ENCODE measurements around the gene NFE2L2. TPM values are rescaled to one million over a fixed set of nuclear protein-coding genes. Genes with fewer than 3 reads are reported as not detected.

The NFE2L2 gene
- total and polyA plus RNA-seq, 5 donors from 2014 or later, result 44.5 to 121 (median 60.4) TPM

DNA sequence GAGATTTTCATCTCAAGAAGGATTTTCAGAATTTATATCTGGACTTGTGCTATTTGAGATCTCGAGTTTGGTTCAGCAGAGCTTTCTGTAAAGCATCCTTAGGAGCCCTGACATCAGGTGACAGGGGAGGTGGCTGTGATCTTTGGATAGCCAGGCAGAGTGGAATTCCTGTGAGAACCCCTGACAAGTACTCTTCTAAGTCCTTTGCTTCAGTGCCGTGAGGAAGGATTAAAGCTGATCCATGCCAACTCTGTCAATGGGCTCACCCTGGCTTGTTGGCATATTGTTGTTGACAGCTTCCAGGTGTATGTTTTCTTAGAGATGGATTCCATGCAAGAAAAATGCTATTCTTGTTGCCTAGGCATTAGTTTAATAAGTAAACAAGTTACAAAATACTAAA is 38.0 kb upstream of the NFE2L2 start:
- H3K27ac Mint-ChIP-seq, result peak overlapping the region in 1 of 3 donors; percentile 83
- Histone ChIP-seq H3K27me3 (ENCODE audit: control insufficient read depth, insufficient read depth, low read length) (no peaks in the 10 kb centered on the region), H3K4me3 (ENCODE audit: low read depth, low read length) (no peak overlapping the region), H3K9me3 (ENCODE audit: control insufficient read depth in 2 of 2, low read length in 2 of 2) (no peaks in the 10 kb centered on the region), H3K27ac (ENCODE audit: insufficient read depth, low read length, poor library complexity, severe bottlenecking) (no peak overlapping the region), H3K4me1 (ENCODE audit: control insufficient read depth, insufficient read depth, low read length, poor library complexity, severe bottlenecking) (no peaks in the 10 kb centered on the region), H3K36me3 (ENCODE audit: control insufficient read depth, insufficient read depth, low read length) (no peaks in the 10 kb centered on the region)
- H3K4me1 Mint-ChIP-seq, result peaks cover 0 to 8% (median 3%) of the 10 kb centered on the region in 4 donors
- ATAC-seq (ENCODE audit: low read depth in 2 of 2) (no peak), DNase-seq (no peak)
- peaks cover 0 to 3% (median 0%) of the 10 kb centered on the region in 7 donors for H3K9me3 Mint-ChIP-seq
- H3K4me3 Mint-ChIP-seq, result no peak overlapping the region
- H3K36me3 Mint-ChIP-seq, result peaks cover 9% of the 10 kb centered on the region
- no peaks in the 10 kb centered on the region for H3K27me3 Mint-ChIP-seq

DNA sequence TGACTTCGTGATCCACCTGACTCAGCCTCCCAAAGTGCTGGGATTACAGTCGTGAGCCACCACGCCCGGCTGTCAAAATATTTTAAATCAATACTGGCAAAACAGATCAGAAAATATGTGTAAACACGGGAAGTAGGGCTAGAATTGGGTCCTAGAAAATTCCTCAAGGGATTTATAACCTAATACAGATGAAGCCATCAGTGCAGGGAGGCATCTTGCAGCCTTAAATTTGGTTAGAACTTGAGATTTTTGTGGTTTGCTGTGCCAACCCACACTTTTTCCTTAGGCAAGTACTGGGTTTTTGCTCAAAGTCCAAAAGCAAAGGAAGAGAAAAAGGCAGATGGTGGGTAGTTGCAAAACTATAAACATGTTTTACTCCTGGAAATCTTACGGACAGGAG is 33.7 kb upstream of the NFE2L2 start:
- ATAC-seq (ENCODE audit: low read depth in 2 of 2), result no peak
- Mint-ChIP-seq H3K27ac (no peak overlapping the region), H3K27me3 (no peaks in the 10 kb centered on the region), H3K9me3 (peaks cover 0 to 3% (median 0%) of the 10 kb centered on the region in 7 donors), H3K4me3 (no peak overlapping the region), H3K4me1 (peaks cover 0 to 10% (median 7%) of the 10 kb centered on the region in 4 donors), H3K36me3 (peaks cover 5% of the 10 kb centered on the region)
- H3K4me3 ChIP-seq (ENCODE audit: low read depth, low read length), result no peak overlapping the region
- no peak for DNase-seq
- no peaks in the 10 kb centered on the region for H3K27me3 ChIP-seq (ENCODE audit: control insufficient read depth, insufficient read depth, low read length)
- no peaks in the 10 kb centered on the region for H3K9me3 ChIP-seq (ENCODE audit: control insufficient read depth in 2 of 2, low read length in 2 of 2)
- no peaks in the 10 kb centered on the region for H3K36me3 ChIP-seq (ENCODE audit: control insufficient read depth, insufficient read depth, low read length)
- H3K4me1 ChIP-seq (ENCODE audit: control insufficient read depth, insufficient read depth, low read length, poor library complexity, severe bottlenecking), result no peaks in the 10 kb centered on the region
- no peak overlapping the region for H3K27ac ChIP-seq (ENCODE audit: insufficient read depth, low read length, poor library complexity, severe bottlenecking)

DNA sequence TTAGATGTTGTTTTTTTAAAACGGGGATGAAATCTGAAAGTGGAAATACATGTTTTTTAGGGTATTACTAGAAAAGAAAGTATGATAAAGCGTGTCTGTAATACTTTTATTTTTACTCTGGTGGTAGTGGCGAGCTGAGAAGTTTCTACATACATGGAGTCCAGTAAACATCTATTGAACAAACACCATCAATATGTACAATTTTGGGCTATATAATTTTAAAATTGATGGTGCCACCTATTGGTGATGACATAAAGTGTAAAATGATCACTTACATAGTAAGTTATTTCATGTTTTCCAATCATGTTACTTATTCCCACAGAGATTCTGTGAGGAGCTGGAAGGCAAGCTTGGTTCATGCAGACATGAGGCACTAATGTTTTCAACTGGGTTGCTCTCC is 31.5 kb upstream of the NFE2L2 start:
- no peaks in the 10 kb centered on the region for H3K9me3 ChIP-seq (ENCODE audit: control insufficient read depth in 2 of 2, low read length in 2 of 2)
- H3K36me3 ChIP-seq (ENCODE audit: control insufficient read depth, insufficient read depth, low read length), result no peaks in the 10 kb centered on the region
- H3K36me3 Mint-ChIP-seq, result no peaks in the 10 kb centered on the region
- H3K9me3 Mint-ChIP-seq, result peaks cover 0 to 3% (median 0%) of the 10 kb centered on the region in 7 donors
- H3K4me3 ChIP-seq (ENCODE audit: low read depth, low read length), result no peak overlapping the region
- H3K27ac Mint-ChIP-seq, result peak overlapping the region in 1 of 3 donors; percentile 49
- ATAC-seq (ENCODE audit: low read depth in 2 of 2), result peak; percentile 50 to 58
- H3K4me1 ChIP-seq (ENCODE audit: control insufficient read depth, insufficient read depth, low read length, poor library complexity, severe bottlenecking), result no peaks in the 10 kb centered on the region
- no peak overlapping the region for H3K4me3 Mint-ChIP-seq
- DNase-seq, result peak in 2 of 3 donors; percentile 51 to 70
- H3K4me1 Mint-ChIP-seq, result peaks cover 0 to 12% (median 9%) of the 10 kb centered on the region in 4 donors
- H3K27ac ChIP-seq (ENCODE audit: insufficient read depth, low read length, poor library complexity, severe bottlenecking), result no peak overlapping the region
- no peaks in the 10 kb centered on the region for H3K27me3 ChIP-seq (ENCODE audit: control insufficient read depth, insufficient read depth, low read length)
- H3K27me3 Mint-ChIP-seq, result no peaks in the 10 kb centered on the region

DNA sequence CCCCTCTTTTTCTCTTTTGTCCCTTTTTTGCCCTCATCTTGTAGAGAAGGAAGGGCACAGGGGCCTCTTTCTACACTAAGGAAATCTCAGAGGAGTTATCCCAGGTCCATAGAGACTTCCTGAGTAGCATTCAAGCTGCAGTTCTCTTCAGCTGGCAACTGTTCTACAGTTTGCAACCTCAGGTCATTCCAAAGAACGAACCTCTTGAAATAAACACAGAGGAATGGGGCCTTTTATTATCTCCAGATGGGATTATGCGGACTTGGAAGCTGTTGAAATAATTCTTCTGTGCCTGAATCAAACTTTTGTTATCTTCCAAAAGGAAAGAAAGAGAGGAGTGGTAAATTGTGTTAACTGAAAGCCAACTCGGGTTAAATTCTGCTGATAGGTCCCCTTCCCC is 31.0 kb upstream of the NFE2L2 start:
- H3K36me3 Mint-ChIP-seq, result no peaks in the 10 kb centered on the region
- no peak overlapping the region for H3K27ac ChIP-seq (ENCODE audit: insufficient read depth, low read length, poor library complexity, severe bottlenecking)
- H3K27ac Mint-ChIP-seq, result peak overlapping the region in 1 of 3 donors; percentile 26
- peaks cover 0 to 2% (median 0%) of the 10 kb centered on the region in 7 donors for H3K9me3 Mint-ChIP-seq
- H3K36me3 ChIP-seq (ENCODE audit: control insufficient read depth, insufficient read depth, low read length), result no peaks in the 10 kb centered on the region
- H3K4me1 ChIP-seq (ENCODE audit: control insufficient read depth, insufficient read depth, low read length, poor library complexity, severe bottlenecking), result peaks cover 3% of the 10 kb centered on the region
- H3K4me1 Mint-ChIP-seq, result peaks cover 5 to 15% (median 9%) of the 10 kb centered on the region in 4 donors
- no peaks in the 10 kb centered on the region for H3K27me3 ChIP-seq (ENCODE audit: control insufficient read depth, insufficient read depth, low read length)
- H3K4me3 Mint-ChIP-seq, result no peak overlapping the region
- ATAC-seq (ENCODE audit: low read depth in 2 of 2) (no peak), DNase-seq (no peak)
- no peaks in the 10 kb centered on the region for H3K27me3 Mint-ChIP-seq
- H3K4me3 ChIP-seq (ENCODE audit: low read depth, low read length), result no peak overlapping the region
- no peaks in the 10 kb centered on the region for H3K9me3 ChIP-seq (ENCODE audit: control insufficient read depth in 2 of 2, low read length in 2 of 2)

DNA sequence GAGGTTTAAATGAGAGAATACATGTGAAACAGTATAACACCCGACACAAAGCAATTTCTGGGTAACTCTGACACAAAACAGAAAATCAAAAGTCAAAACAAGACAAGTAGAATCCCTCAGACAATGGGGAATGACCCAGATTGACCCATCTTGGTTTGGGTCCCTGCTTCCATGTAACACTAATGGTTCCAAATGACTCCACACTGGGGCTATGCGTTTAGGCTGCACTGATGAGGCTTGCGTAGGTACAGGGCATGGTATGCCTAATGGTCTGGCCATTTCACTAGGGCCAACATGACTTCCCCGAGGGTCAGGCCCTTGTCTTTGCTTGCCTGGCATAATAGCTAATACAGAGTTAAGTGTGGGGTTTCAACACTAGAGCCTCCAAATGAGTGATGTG is 27.2 kb upstream of the NFE2L2 start:
- ATAC-seq (ENCODE audit: low read depth in 2 of 2) (no peak), DNase-seq (no peak)
- Mint-ChIP-seq H3K27me3 (no peaks in the 10 kb centered on the region), H3K4me3 (no peak overlapping the region), H3K36me3 (peaks cover 6% of the 10 kb centered on the region), H3K4me1 (peaks cover 6 to 28% (median 17%) of the 10 kb centered on the region in 4 donors), H3K9me3 (no peaks in the 10 kb centered on the region), H3K27ac (peak overlapping the region in 1 of 3 donors; percentile 25)
- H3K4me3 ChIP-seq (ENCODE audit: low read depth, low read length), result no peak overlapping the region
- H3K36me3 ChIP-seq (ENCODE audit: control insufficient read depth, insufficient read depth, low read length), result no peaks in the 10 kb centered on the region
- no peak overlapping the region for H3K27ac ChIP-seq (ENCODE audit: insufficient read depth, low read length, poor library complexity, severe bottlenecking)
- H3K27me3 ChIP-seq (ENCODE audit: control insufficient read depth, insufficient read depth, low read length), result no peaks in the 10 kb centered on the region
- peaks cover 8% of the 10 kb centered on the region for H3K4me1 ChIP-seq (ENCODE audit: control insufficient read depth, insufficient read depth, low read length, poor library complexity, severe bottlenecking)
- no peaks in the 10 kb centered on the region for H3K9me3 ChIP-seq (ENCODE audit: control insufficient read depth in 2 of 2, low read length in 2 of 2)

DNA sequence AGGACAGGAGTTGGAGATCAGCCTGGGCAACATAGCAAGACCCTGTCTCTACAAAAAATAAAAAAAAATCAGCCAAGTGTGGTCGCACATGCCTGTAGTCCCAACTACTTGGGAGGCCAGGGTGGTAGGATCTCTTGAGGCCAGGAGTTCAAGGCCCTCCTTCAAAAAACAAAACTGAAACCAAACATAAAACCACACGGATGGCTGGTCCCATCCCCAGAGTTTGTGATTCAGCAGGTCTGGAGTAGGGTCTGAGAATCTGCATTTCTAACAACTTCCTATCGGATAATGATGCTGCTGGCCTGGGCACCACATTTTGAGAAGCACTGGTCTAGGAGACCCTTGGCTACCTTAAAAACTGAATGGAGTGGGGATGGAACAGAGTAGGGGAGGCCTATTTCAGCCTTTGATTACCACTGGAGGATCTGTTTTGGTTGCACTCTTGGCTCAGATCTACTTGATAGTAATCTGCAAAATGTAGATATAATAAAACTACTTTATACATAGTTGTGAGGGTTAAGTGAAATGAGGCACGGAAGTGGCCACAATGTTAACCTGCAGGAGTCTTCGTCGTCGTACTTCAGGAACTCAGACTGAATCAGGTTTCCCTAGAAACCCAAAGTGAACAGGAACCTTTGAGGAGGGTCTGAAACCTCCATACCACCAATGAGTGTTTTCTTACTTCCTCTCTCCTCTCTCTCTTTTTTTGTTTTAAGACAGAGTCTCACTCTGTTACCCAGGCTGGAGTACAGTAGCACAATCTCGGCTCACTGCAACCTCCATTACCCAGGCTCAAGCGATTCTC is 25.5 kb upstream of the NFE2L2 start:
- Histone ChIP-seq H3K4me1 (ENCODE audit: control insufficient read depth, insufficient read depth, low read length, poor library complexity, severe bottlenecking) (peaks cover 8% of the 10 kb centered on the region), H3K9me3 (ENCODE audit: control insufficient read depth in 2 of 2, low read length in 2 of 2) (no peaks in the 10 kb centered on the region), H3K36me3 (ENCODE audit: control insufficient read depth, insufficient read depth, low read length) (no peaks in the 10 kb centered on the region), H3K27ac (ENCODE audit: insufficient read depth, low read length, poor library complexity, severe bottlenecking) (peak overlapping the region; percentile 9), H3K27me3 (ENCODE audit: control insufficient read depth, insufficient read depth, low read length) (no peaks in the 10 kb centered on the region), H3K4me3 (ENCODE audit: low read depth, low read length) (peak overlapping the region; percentile 69)
- Mint-ChIP-seq H3K4me1 (peaks cover 0 to 22% (median 13%) of the 10 kb centered on the region in 4 donors), H3K4me3 (peak overlapping the region in 3 of 4 donors; percentile 34 to 82 (median 56)), H3K36me3 (peaks cover 6% of the 10 kb centered on the region), H3K9me3 (no peaks in the 10 kb centered on the region), H3K27me3 (no peaks in the 10 kb centered on the region), H3K27ac (peak overlapping the region; percentile 29 to 91 (median 90))
- DNase-seq (peak in 1 of 3 donors; percentile 72), ATAC-seq (ENCODE audit: low read depth in 2 of 2) (peak; percentile 34 to 56)

DNA sequence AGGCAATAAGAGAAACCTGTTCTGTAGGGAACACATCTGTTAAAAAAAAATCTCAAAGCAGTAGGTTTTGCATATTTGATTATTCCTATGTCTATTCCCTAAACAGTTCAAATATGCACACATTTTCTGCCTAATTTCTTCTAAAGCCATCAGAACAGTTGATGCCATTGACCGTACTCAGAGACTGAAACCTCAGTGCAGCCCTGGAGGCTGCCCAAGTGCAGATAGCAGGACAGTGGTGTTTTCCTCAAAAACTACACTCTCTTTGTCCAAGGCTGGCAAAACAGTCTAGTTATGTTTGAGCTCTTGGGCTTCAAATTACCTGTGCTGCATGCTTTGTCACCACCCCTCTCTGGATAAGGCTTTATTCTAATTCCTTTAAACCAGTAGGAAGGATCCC is 23.3 kb upstream of the NFE2L2 start:
- peaks cover 8% of the 10 kb centered on the region for H3K36me3 Mint-ChIP-seq
- peaks cover 0 to 1% (median 0%) of the 10 kb centered on the region in 7 donors for H3K9me3 Mint-ChIP-seq
- no peaks in the 10 kb centered on the region for H3K27me3 ChIP-seq (ENCODE audit: control insufficient read depth, insufficient read depth, low read length)
- ATAC-seq (ENCODE audit: low read depth in 2 of 2), result no peak
- H3K27ac Mint-ChIP-seq, result no peak overlapping the region
- H3K36me3 ChIP-seq (ENCODE audit: control insufficient read depth, insufficient read depth, low read length), result no peaks in the 10 kb centered on the region
- H3K27me3 Mint-ChIP-seq, result no peaks in the 10 kb centered on the region
- no peak for DNase-seq
- peaks cover 8% of the 10 kb centered on the region for H3K4me1 ChIP-seq (ENCODE audit: control insufficient read depth, insufficient read depth, low read length, poor library complexity, severe bottlenecking)
- H3K4me3 ChIP-seq (ENCODE audit: low read depth, low read length), result no peak overlapping the region
- H3K27ac ChIP-seq (ENCODE audit: insufficient read depth, low read length, poor library complexity, severe bottlenecking), result no peak overlapping the region
- no peaks in the 10 kb centered on the region for H3K9me3 ChIP-seq (ENCODE audit: control insufficient read depth in 2 of 2, low read length in 2 of 2)
- no peak overlapping the region for H3K4me3 Mint-ChIP-seq
- peaks cover 0 to 22% (median 13%) of the 10 kb centered on the region in 4 donors for H3K4me1 Mint-ChIP-seq
